WI38 (cell line): ENCODE measurements around the gene SEM1.

ENCODE experiments used
- H3K4me3 ChIP-seq: 2 replicates; pipeline ENCODE4 v1.5.1; 2011; ENCODE audit warnings: low read depth, mild to moderate bottlenecking, control low read depth, low read length
- TF ChIP-seq, protein P1 (sequence below): IDR thresholded peaks from 2 replicates; pipeline ENCODE4 v1.5.1; 2012; ENCODE audit warnings: low read depth, mild to moderate bottlenecking, control low read depth, low read length

Gene SEM1

DNA sequence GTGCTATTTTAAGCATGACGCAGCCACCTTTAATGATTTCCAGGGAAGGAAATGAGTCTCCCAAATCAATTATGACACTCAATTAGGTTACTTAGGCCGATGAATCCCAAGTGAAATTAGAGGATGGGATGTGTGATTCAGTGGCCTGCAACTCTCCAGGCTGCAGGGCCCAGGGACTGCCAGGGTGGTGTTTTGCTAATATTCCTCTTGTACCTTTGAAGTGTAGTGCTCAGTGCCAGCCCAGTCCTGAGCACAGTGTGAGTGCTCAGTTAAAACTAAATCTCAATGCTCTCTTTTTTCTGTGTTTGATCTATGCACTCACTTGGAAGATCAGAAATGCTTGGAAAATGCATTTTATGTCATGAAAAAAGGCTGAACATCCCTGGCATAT is 51.6 kb downstream of the SEM1 start:
- no peak overlapping the region for H3K4me3 ChIP-seq
- TF ChIP-seq, protein P1, sequence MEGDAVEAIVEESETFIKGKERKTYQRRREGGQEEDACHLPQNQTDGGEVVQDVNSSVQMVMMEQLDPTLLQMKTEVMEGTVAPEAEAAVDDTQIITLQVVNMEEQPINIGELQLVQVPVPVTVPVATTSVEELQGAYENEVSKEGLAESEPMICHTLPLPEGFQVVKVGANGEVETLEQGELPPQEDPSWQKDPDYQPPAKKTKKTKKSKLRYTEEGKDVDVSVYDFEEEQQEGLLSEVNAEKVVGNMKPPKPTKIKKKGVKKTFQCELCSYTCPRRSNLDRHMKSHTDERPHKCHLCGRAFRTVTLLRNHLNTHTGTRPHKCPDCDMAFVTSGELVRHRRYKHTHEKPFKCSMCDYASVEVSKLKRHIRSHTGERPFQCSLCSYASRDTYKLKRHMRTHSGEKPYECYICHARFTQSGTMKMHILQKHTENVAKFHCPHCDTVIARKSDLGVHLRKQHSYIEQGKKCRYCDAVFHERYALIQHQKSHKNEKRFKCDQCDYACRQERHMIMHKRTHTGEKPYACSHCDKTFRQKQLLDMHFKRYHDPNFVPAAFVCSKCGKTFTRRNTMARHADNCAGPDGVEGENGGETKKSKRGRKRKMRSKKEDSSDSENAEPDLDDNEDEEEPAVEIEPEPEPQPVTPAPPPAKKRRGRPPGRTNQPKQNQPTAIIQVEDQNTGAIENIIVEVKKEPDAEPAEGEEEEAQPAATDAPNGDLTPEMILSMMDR, result no peak

DNA sequence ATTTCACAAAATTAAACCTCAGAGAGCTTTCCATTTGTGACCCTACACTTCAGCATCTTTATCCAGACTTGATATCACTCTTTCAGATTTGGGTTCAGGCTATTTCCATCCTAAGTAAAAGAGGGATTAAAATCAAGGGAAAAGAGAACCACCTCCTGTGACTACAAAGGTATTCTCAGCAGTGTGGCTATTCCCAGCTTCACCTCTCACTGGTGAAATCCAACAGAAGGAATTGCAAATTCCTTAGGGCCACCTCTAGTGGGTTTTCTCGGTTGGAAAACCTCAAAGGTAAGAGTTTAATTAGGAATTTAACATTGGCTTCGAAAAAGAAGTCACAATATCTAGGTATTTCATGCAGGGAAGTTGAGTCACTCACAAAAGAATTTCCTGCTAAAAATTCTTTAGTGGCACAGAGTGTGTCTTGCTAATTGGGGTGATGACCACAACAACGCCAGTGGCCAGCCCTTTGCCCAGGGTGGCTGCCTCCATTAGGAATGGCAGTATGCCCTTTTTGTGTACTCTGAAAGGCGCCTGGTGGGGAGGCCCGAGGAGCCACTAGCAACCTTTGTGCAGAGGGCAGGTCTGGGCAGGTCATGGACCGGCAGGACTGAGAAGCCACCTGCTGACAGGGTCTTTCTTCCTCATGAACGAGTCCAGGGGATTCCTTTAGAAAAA is 52.2 kb downstream of the SEM1 start:
- TF ChIP-seq, protein P1, result no peak
- H3K4me3 ChIP-seq, result no peak overlapping the region

DNA sequence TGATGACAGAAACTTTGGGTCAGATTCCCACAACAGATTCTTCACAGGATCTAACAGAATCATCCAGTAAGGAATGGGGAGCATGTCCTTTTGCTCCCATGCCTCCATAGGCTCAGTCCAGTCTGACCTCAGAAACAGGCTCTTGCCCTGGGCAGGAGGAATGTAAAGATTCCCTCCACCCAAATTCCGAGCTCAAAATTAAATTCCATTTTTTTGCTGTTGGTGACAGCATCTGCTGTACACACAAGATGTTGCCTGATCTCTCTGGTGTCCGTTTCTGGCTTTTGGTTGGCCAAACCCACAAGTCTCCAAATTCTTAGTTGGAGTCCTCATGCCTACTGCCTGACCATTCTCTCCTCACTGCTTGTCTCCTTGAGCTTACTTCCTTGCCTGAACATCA is 53.7 kb downstream of the SEM1 start:
- TF ChIP-seq, protein P1, result no peak
- no peak overlapping the region for H3K4me3 ChIP-seq

DNA sequence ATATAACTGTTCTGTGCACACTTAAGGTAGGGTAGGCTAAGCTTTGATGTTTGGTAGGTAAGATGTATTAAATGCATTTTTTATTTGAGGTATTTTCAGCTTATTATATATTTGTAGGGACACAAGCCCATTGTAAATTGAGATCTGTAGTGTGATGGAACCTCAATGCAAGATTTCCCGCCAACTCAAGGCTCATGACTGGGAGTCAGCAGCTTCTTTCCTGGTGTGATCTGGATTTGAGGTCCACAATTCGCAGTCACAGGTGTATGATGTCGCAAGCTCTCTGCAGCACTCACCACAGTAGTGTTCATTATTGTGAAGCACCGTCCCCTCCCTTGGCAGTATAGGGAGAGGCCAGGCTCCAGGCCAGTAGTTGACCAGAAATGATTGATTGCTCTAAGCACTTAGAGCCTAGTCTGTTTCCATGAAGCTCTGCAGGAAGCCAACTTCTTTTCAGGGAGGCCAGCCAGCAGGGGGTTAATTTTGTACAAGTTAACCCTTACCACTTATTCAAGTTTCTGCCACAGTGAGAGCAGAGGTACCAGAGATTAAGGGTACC is 54.9 kb downstream of the SEM1 start:
- H3K4me3 ChIP-seq, result no peak overlapping the region
- TF ChIP-seq, protein P1, result no peak

DNA sequence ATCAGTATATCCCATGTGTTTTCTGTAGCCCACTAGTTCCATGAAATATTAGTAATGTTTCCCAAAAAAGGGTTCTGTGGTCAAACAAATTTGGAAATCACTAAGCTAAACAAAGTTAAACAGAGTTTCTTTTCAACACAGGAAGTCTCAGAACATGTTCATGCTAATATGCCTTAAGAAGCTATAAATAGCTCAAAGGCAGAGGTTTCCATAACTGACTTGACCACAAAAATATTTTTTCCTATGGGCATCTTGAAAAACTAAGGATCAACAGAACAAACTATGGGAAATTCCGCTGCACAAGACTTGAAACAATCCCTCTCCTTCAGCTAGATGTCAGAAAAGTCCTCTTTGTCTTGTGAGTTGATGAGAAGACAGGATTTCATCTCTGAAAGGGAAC is 59.7 kb downstream of the SEM1 start:
- no peak overlapping the region for H3K4me3 ChIP-seq
- TF ChIP-seq, protein P1, result no peak

DNA sequence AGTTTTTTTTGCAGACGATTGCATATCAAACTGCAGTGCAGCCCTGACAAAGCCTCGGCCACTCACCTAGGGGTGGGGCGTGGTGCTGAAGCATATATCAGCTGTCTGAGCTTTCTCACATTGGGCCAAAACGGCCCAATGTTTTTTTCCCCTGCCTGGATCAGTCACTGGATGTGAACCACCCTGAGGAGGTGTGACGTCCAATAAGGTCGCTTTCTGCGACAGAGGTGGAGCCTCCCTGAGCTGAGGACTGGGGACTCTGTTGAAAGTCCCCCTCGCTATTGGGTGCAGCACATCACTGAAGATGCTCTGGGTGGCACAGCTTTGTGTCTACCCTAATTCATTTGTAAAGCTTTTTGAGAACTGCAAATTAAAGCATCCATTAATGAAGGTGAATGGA is 60.9 kb downstream of the SEM1 start:
- TF ChIP-seq, protein P1, result no peak
- H3K4me3 ChIP-seq, result no peak overlapping the region

DNA sequence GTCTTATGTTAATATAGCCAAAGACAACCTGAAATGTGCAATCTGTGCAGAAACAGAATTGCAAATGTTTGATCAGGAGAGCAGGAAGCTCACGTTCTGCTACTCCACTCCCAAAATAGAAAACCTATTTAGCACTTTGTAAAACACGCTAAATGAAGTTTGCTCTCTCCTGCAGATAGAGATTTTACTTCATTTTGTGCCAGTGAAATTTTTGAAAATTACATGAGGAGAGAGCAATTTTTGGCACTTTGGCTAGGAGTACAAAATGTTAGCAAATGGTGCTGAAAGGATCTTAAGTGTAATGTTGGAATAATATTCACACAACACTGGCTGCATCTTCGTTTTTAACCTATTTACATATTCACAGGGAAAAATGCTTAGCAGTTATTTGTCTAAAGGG is 61.9 kb downstream of the SEM1 start:
- H3K4me3 ChIP-seq, result no peak overlapping the region
- TF ChIP-seq, protein P1, result no peak
